HCT116 (cell line): ENCODE data around the gene CNOT2.

ENCODE experiments used
- CTCF ChIP-seq, 3 experiments: fragments of 200-600 bp in 1 of 3; sonication (generic) in 1 of 3; IDR thresholded peaks in 2 of 3; conservative IDR thresholded peaks in 1 of 3; 2 replicates each; pipeline ENCODE4 v1.5.1; 2012 to 2017; ENCODE audit warnings: low read depth in 2 of 3, low read length in 2 of 3, antibody characterized with exemption in 1 of 3, borderline replicate concordance in 1 of 3, control low read depth in 1 of 3, mild to moderate bottlenecking in 1 of 3, mixed read lengths in 1 of 3, mixed run types in 1 of 3, moderate library complexity in 1 of 3; ENCODE audit not compliant: insufficient read depth in 1 of 3
- EZH2phosphoT487 ChIP-seq: fragments of 200-600 bp; IDR thresholded peaks from 2 replicates; pipeline ENCODE4 v1.6.1; 2018; ENCODE audit warnings: antibody characterized with exemption, borderline replicate concordance
- MAX ChIP-seq: IDR thresholded peaks from 2 replicates; pipeline ENCODE4 v1.6.1; 2012
- POLR2A ChIP-seq: IDR thresholded peaks from 2 replicates; pipeline ENCODE4 v1.7.0; 2011; ENCODE audit warnings: borderline replicate concordance; ENCODE audit not compliant: insufficient read depth, insufficient read length; ENCODE audit errors: extremely low read depth
- POLR2AphosphoS5 ChIP-seq: IDR thresholded peaks from 2 replicates; pipeline ENCODE4 v1.6.1; 2011; ENCODE audit warnings: mild to moderate bottlenecking, low read depth, low read length, moderate library complexity
- SP1 ChIP-seq: IDR thresholded peaks from 2 replicates; pipeline ENCODE4 v1.6.1; 2012; ENCODE audit warnings: low read depth
- YY1 ChIP-seq: IDR thresholded peaks from 2 replicates; pipeline ENCODE4 v1.6.1; 2011; ENCODE audit warnings: low read length, low read depth, moderate library complexity, mild to moderate bottlenecking; ENCODE audit not compliant: insufficient replicate concordance; ENCODE audit errors: extremely low read depth
- ZNF274 ChIP-seq: fragments of 200-500 bp; sonication (Bioruptor generic); IDR thresholded peaks from 2 replicates; pipeline ENCODE4 v1.6.1; 2014; ENCODE audit warnings: mild to moderate bottlenecking, low read depth, low read length, inconsistent platforms

- no peak for TF ChIP-seq CTCF (IDR thresholded peaks at IDR 0.05 in 2 of 3, conservative IDR thresholded peaks at IDR 0.05 in 1 of 3; ENCODE audit: borderline replicate concordance in 1 of 3, insufficient read depth in 1 of 3, low read depth in 2 of 3, low read length in 2 of 3)
- TF ChIP-seq YY1: no peak
- TF ChIP-seq MAX: no peak
- TF ChIP-seq EZH2phosphoT487: no peak
- TF ChIP-seq POLR2AphosphoS5: no peak
- no peak for TF ChIP-seq SP1
- TF ChIP-seq ZNF274: no peak
- TF ChIP-seq POLR2A: no peak
Measured at GRCh38 chr12:70230934-70231606, 12.2 kb upstream of the CNOT2 start.
